Measurements from ENCODE around the gene WDR31. TPM values are rescaled to one million over a fixed set of nuclear protein-coding genes. Genes with fewer than 3 reads are reported as not detected.
A peak's percentile ranks its signal among the peaks of the same experiment; 100 is the strongest.

Gene WDR31
- total and polyA plus RNA-seq, 2 experiments from 2014 or later, result 4.1 to 5.4 TPM

- no peak overlapping the region for H3K27ac ChIP-seq
- H3K27me3 ChIP-seq, result no peaks in the 10 kb centered on the region
- TF ChIP-seq, protein P1, sequence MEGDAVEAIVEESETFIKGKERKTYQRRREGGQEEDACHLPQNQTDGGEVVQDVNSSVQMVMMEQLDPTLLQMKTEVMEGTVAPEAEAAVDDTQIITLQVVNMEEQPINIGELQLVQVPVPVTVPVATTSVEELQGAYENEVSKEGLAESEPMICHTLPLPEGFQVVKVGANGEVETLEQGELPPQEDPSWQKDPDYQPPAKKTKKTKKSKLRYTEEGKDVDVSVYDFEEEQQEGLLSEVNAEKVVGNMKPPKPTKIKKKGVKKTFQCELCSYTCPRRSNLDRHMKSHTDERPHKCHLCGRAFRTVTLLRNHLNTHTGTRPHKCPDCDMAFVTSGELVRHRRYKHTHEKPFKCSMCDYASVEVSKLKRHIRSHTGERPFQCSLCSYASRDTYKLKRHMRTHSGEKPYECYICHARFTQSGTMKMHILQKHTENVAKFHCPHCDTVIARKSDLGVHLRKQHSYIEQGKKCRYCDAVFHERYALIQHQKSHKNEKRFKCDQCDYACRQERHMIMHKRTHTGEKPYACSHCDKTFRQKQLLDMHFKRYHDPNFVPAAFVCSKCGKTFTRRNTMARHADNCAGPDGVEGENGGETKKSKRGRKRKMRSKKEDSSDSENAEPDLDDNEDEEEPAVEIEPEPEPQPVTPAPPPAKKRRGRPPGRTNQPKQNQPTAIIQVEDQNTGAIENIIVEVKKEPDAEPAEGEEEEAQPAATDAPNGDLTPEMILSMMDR (IDR thresholded peaks at IDR 0.05; ENCODE audit: low read depth, low read length), result no peak
- no peak overlapping the region for H3K4me3 ChIP-seq
- no peaks in the 10 kb centered on the region for H3K36me3 ChIP-seq
- no peaks in the 10 kb centered on the region for H3K9me3 ChIP-seq (ENCODE audit: low read depth)
- DNase-seq (ENCODE audit: low read depth in 1 of 2, low spot score in 1 of 2), result no peak
- no peaks in the 10 kb centered on the region for H3K4me1 ChIP-seq (ENCODE audit: low read depth)
Observed at GRCh38 chr9:113306566-113306965, 33.5 kb downstream of the WDR31 start.

DNA sequence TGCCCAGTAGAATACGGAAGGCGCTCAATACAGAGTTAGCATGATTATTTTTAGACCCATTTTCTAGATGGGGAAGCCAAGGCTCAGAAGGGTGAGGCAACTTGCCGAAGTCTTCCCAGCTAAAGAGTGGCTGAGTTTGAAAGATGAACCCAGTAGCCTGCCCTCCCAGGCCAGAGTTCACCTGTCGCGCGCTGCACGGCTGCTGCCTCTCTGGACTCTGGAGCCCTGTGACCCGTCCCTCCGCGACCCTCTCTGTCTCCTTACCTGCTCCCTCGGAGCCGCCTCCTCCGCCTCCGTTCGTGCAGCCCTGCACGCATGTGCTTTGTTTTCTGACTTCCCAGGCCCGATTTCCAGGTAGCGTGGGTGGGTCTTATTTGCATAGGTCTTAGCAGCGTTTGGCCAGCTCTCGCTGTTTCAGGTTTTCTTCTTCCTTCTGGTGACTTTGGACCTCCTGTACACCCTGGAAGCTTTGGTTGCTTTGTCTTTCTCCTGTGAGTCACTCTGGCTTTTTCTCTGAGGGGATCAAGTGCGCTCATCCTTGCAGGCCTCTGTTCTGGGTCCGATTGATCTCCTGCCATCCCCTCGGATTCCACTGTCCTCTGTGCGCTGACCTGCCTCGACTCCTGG, 37.2 kb downstream of the WDR31 start, which contains the start of gene RNF183:
Gene RNF183 (minus strand): TSS at position 585 of the 627 bp plus-strand sequence. CDS start 5,192 bp downstream, outside the sequence.
- Histone ChIP-seq H3K4me3 (no peak within 1 kb of the TSS), H3K9me3 (ENCODE audit: low read depth) (no peaks in the 10 kb centered on the region), H3K36me3 (no peaks in the 10 kb centered on the region), H3K27ac (no peak within 1 kb of the TSS), H3K27me3 (no peaks in the 10 kb centered on the region), H3K4me1 (ENCODE audit: low read depth) (no peaks in the 10 kb centered on the region)
- DNase-seq (ENCODE audit: low read depth in 1 of 2, low spot score in 1 of 2), result no peak
- TF ChIP-seq, protein P1 (IDR thresholded peaks at IDR 0.05; ENCODE audit: low read depth, low read length), result no peak

DNA sequence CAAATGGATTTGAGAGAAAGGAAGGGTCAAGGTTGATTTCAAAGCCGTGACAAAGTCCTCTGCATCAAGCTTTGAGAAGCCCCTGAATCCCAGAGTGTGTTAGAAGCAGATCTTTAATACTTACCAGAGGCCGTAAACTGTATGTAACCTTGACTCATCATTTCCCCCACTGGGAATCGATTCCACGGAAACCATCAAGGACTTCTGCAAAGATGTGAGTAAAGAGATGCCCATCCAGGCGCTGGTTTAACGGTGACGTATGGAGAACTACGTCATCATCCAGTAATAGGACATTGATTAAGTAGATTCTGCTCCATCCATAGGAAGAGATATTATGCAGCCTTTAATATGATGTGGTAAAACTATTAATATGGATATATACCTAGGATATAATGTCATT, 38.5 kb downstream of the WDR31 start:
- Histone ChIP-seq H3K4me3 (no peak overlapping the region), H3K9me3 (ENCODE audit: low read depth) (no peaks in the 10 kb centered on the region), H3K4me1 (ENCODE audit: low read depth) (no peaks in the 10 kb centered on the region), H3K36me3 (no peaks in the 10 kb centered on the region), H3K27me3 (no peaks in the 10 kb centered on the region), H3K27ac (no peak overlapping the region)
- DNase-seq (ENCODE audit: low read depth in 1 of 2, low spot score in 1 of 2), result no peak
- TF ChIP-seq, protein P1 (IDR thresholded peaks at IDR 0.05; ENCODE audit: low read depth, low read length), result no peak

DNA sequence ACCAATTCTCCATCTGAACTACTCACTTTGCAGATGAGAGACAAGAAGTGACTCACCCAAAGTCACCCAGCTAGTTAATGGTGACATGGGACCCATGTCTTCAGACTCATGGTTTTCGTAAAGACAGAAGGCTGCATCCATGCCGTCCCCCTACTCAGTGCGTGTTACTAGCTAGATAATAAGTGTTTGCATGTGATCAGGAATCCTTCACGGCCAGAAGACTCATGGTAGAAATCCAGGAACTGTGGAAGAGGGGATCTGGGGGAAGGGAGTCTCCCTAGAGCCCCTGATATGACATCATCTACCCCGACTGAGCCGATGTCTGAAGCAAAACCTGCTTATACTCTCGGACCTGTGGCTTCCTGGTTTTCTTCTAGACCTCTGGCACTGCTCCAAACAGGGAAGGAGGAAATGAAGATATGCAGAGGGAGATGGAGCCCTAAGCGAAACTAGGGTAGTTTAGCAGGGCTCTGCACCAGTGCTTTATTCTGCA, 40.2 kb downstream of the WDR31 start:
- Histone ChIP-seq H3K4me3 (no peak overlapping the region), H3K27me3 (no peaks in the 10 kb centered on the region), H3K36me3 (no peaks in the 10 kb centered on the region), H3K9me3 (ENCODE audit: low read depth) (no peaks in the 10 kb centered on the region), H3K4me1 (ENCODE audit: low read depth) (no peaks in the 10 kb centered on the region), H3K27ac (no peak overlapping the region)
- TF ChIP-seq, protein P1 (IDR thresholded peaks at IDR 0.05; ENCODE audit: low read depth, low read length), result no peak
- peak; percentile 7 to 73 for DNase-seq (ENCODE audit: low read depth in 1 of 2, low spot score in 1 of 2)

GRCh38 chr9:113298924-113299770, 40.9 kb downstream of the WDR31 start:
- Histone ChIP-seq H3K36me3 (no peaks in the 10 kb centered on the region), H3K27me3 (no peaks in the 10 kb centered on the region), H3K4me1 (ENCODE audit: low read depth) (no peaks in the 10 kb centered on the region), H3K4me3 (no peak overlapping the region), H3K27ac (no peak overlapping the region), H3K9me3 (ENCODE audit: low read depth) (no peaks in the 10 kb centered on the region)
- TF ChIP-seq, protein P1 (IDR thresholded peaks at IDR 0.05; ENCODE audit: low read depth, low read length), result no peak
- DNase-seq (ENCODE audit: low read depth in 1 of 2, low spot score in 1 of 2), result no peak

Data from cardiac muscle cell (in vitro differentiated cells and primary cell).